CD14-positive monocyte (primary cell): ENCODE results near the gene FCHO2. TPM values are rescaled to one million over a fixed set of nuclear protein-coding genes. Genes with fewer than 3 reads are reported as not detected.

Experiments used
- DNase-seq, 3 donors: peaks; one replicate each; pipeline ENCODE4 v3.0.0-alpha.2; 2011 to 2022
- H2AFZ ChIP-seq: 2 replicates; pipeline ENCODE4 v1.6.0; 2012; ENCODE audit warnings: mild to moderate bottlenecking, low read depth, low read length, inconsistent platforms; ENCODE audit not compliant: insufficient read depth, poor library complexity, severe bottlenecking
- H3K27ac ChIP-seq, 2 donors: 1 replicate in 1 of 2; 2 replicates in 1 of 2; pipeline ENCODE4 v1.5.1; 2012 to 2013; ENCODE audit warnings: low read length in 2 of 2, control low read depth in 1 of 2, inconsistent platforms in 1 of 2, low read depth in 1 of 2, mild to moderate bottlenecking in 1 of 2
- H3K27me3 ChIP-seq, 2 donors: one replicate each; pipeline versions ENCODE4 v1.6.0 to v1.6.1; 2011 to 2013; ENCODE audit warnings: low read length in 2 of 2; ENCODE audit not compliant: control insufficient read depth in 2 of 2, insufficient read depth in 2 of 2
- H3K36me3 ChIP-seq, 2 donors: replicated peaks in 1 of 2; 1 replicate in 1 of 2; 2 replicates in 1 of 2; pipeline versions ENCODE4 v1.5.1 to v1.6.1; 2012 to 2013; ENCODE audit warnings: low read length in 2 of 2, control low read depth in 1 of 2, inconsistent platforms in 1 of 2, mild to moderate bottlenecking in 1 of 2; ENCODE audit not compliant: insufficient read depth in 2 of 2, control insufficient read depth in 1 of 2
- H3K4me1 ChIP-seq, 2 donors: 1 replicate in 1 of 2; 2 replicates in 1 of 2; pipeline versions ENCODE4 v1.5.1 to v1.6.1; 2012 to 2013; ENCODE audit warnings: low read length in 2 of 2, control low read depth in 1 of 2, inconsistent platforms in 1 of 2, mild to moderate bottlenecking in 1 of 2, moderate library complexity in 1 of 2; ENCODE audit not compliant: insufficient read depth in 2 of 2, control insufficient read depth in 1 of 2
- H3K4me2 ChIP-seq: replicated peaks from 2 replicates; pipeline ENCODE3; 2012; ENCODE audit warnings: low read length, moderate library complexity, mild to moderate bottlenecking; ENCODE audit not compliant: poor library complexity, severe bottlenecking; ENCODE audit errors: extremely low read depth
- H3K4me3 ChIP-seq, 3 experiments: fragments of 200-600 bp in 1 of 3; sonication (generic) in 1 of 3; replicated peaks in 1 of 3; 1 replicate in 2 of 3; 2 replicates in 1 of 3; pipeline ENCODE4 v1.5.1; 2011 to 2013; ENCODE audit warnings: low read length in 3 of 3, mild to moderate bottlenecking in 3 of 3, control low read depth in 2 of 3, low read depth in 2 of 3, inconsistent platforms in 1 of 3, moderate library complexity in 1 of 3
- H3K79me2 ChIP-seq: 2 replicates; pipeline ENCODE4 v1.6.0; 2012; ENCODE audit warnings: mild to moderate bottlenecking, control low read depth, inconsistent platforms, low read length, moderate library complexity; ENCODE audit not compliant: insufficient read depth
- H3K9ac ChIP-seq: 2 replicates; pipeline ENCODE4 v1.6.0; 2017; ENCODE audit warnings: low read length, mild to moderate bottlenecking; ENCODE audit not compliant: insufficient read depth, poor library complexity, severe bottlenecking
- H3K9me3 ChIP-seq, 2 donors: replicated peaks in 1 of 2; 1 replicate in 1 of 2; 2 replicates in 1 of 2; pipeline versions ENCODE4 v1.5.1 to v1.6.1; 2012 to 2013; ENCODE audit warnings: low read length in 2 of 2, control low read depth in 1 of 2; ENCODE audit not compliant: control insufficient read depth in 1 of 2, insufficient read depth in 1 of 2
- H4K20me1 ChIP-seq: 2 replicates; pipeline ENCODE4 v1.6.0; 2012; ENCODE audit warnings: mild to moderate bottlenecking, low read length, control low read depth, moderate library complexity; ENCODE audit not compliant: insufficient read depth
- H3K27ac Mint-ChIP-seq, 7 donors: one replicate each; pipeline ENCODE4 v1.8.0; 2020; ENCODE audit warnings: mild to moderate bottlenecking in 7 of 7, mixed read lengths in 7 of 7, moderate library complexity in 6 of 7, inconsistent platforms in 2 of 7
- H3K27me3 Mint-ChIP-seq, 3 donors: one replicate each; pipeline ENCODE4 v1.8.0; 2021 to 2022; ENCODE audit warnings: low read depth in 3 of 3, mild to moderate bottlenecking in 3 of 3, mixed read lengths in 3 of 3, moderate library complexity in 3 of 3, inconsistent platforms in 1 of 3
- H3K36me3 Mint-ChIP-seq, 2 donors: one replicate each; pipeline ENCODE4 v1.8.0; 2020; ENCODE audit warnings: mixed read lengths in 2 of 2, inconsistent platforms in 1 of 2, mild to moderate bottlenecking in 1 of 2
- H3K4me1 Mint-ChIP-seq: one replicate; pipeline ENCODE4 v1.8.0; 2020; ENCODE audit warnings: mild to moderate bottlenecking, mixed read lengths
- H3K4me3 Mint-ChIP-seq, 2 donors: one replicate each; pipeline ENCODE4 v1.8.0; 2020; ENCODE audit warnings: mild to moderate bottlenecking in 2 of 2, mixed read lengths in 2 of 2, moderate library complexity in 1 of 2
- H3K9me3 Mint-ChIP-seq, 7 donors: one replicate each; pipeline ENCODE4 v1.8.0; 2020 to 2022; ENCODE audit warnings: mixed read lengths in 7 of 7, mild to moderate bottlenecking in 6 of 7, moderate library complexity in 6 of 7, inconsistent platforms in 2 of 7
- CTCF ChIP-seq: fragments of 200-600 bp; IDR thresholded peaks from one replicate; pipeline ENCODE4 v1.8.0; 2022; ENCODE audit warnings: antibody characterized with exemption, mild to moderate bottlenecking
- WGBS: methylation state at CpG from one replicate; pipeline ENCODE4 v1.1.5; 2013; ENCODE audit warnings: missing lambda C conversion rate; ENCODE audit not compliant: insufficient coverage; 5-methylcytosine and 5-hydroxymethylcytosine counted together
- intact Hi-C, 2 donors: fragments of 100-400 bp; cut with micrococcal nuclease; formaldehyde crosslinking; loops; one replicate each; pipeline versions ENCODE4 v1.15.0 to v1.15.1; 2023
- polyA plus RNA-seq, 3 donors: library from polyadenylated mRNA; depleted of rRNA in 1 of 3; unstranded in 2 of 3; stranded (reverse) in 1 of 3; fragments of 300-500 nt in 2 of 3; fragments of >200 nt in 1 of 3; fragmentation: Illumina TruSeq in 2 of 3; gene quantifications; 1 replicate in 2 of 3; 2 replicates in 1 of 3; pipeline ENCODE4 v1.2.3, GENCODE V29; 2012 to 2021

Gene FCHO2
- polyA plus RNA-seq, 3 donors: 8.3 to 10.1 (median 9.9) TPM

- H3K27ac ChIP-seq: no peak overlapping the region
- Mint-ChIP-seq H3K9me3 (peaks cover 2 to 27% (median 13%) of the 10 kb centered on the region in 7 donors), H3K4me1 (no peaks in the 10 kb centered on the region), H3K36me3 (no peaks in the 10 kb centered on the region), H3K27me3 (peaks cover 37 to 49% (median 47%) of the 10 kb centered on the region in 3 donors), H3K4me3 (no peak overlapping the region), H3K27ac (no peak overlapping the region)
- H3K9ac ChIP-seq: no peak overlapping the region
- no peaks in the 10 kb centered on the region for H3K9me3 ChIP-seq
- no peaks in the 10 kb centered on the region for H4K20me1 ChIP-seq
- H3K4me1 ChIP-seq: no peaks in the 10 kb centered on the region
- peaks cover 24 to 35% of the 10 kb centered on the region in 2 donors for H3K27me3 ChIP-seq
- no peak overlapping the region for H3K4me3 ChIP-seq
- no peak overlapping the region for H2AFZ ChIP-seq
- intact Hi-C loops: no loop called here
- TF ChIP-seq CTCF: no peak
- DNase-seq: no peak
- 100% methylated on average over 1 of the region's 1 CpG for WGBS
- H3K79me2 ChIP-seq: no peaks in the 10 kb centered on the region
- no peak overlapping the region for H3K4me2 ChIP-seq
- no peaks in the 10 kb centered on the region for H3K36me3 ChIP-seq
Observed at GRCh38 chr5:73110190-73110589, 154.3 kb downstream of the FCHO2 start.

- Mint-ChIP-seq H3K27ac (no peak overlapping the region), H3K36me3 (no peaks in the 10 kb centered on the region), H3K27me3 (peaks cover 43 to 60% (median 53%) of the 10 kb centered on the region in 3 donors), H3K4me1 (no peaks in the 10 kb centered on the region), H3K9me3 (peaks cover 2 to 27% (median 13%) of the 10 kb centered on the region in 7 donors), H3K4me3 (no peak overlapping the region)
- intact Hi-C loops: no loop called here
- Histone ChIP-seq H3K9ac (no peak overlapping the region), H3K4me2 (no peak overlapping the region), H2AFZ (no peak overlapping the region), H3K27ac (no peak overlapping the region), H3K36me3 (no peaks in the 10 kb centered on the region), H3K4me3 (no peak overlapping the region), H3K4me1 (no peaks in the 10 kb centered on the region), H4K20me1 (no peaks in the 10 kb centered on the region), H3K9me3 (no peaks in the 10 kb centered on the region), H3K79me2 (no peaks in the 10 kb centered on the region), H3K27me3 (peaks cover 28 to 48% of the 10 kb centered on the region in 2 donors)
- TF ChIP-seq CTCF: no peak
- no peak for DNase-seq
- no CpG with 5 or more reads among the region's 1 CpG for WGBS
Observed at GRCh38 chr5:73111536-73111935, 155.7 kb downstream of the FCHO2 start.
